GM21529 (cell line): ENCODE data around the gene TRPM1.
"Not testable (repeated sequence)": the region's sequence is repeated elsewhere in the genome, so short reads cannot be mapped to it uniquely, and the experiment has no call there.

Experiments
- ATAC-seq: cut with Tn5 transposase; IDR thresholded peaks from one replicate; pipeline ENCODE4 v1.9.1; 2021; ENCODE audit not compliant: unreplicated experiment

TRPM1 gene

GRCh38 chr15:31127596-31128261 is 26.2 kb upstream of the TRPM1 start:
- ATAC-seq, result no peak

GRCh38 chr15:31125061-31125460 is 23.5 kb upstream of the TRPM1 start:
- ATAC-seq, result no peak

- ATAC-seq, result no peak
Measured at GRCh38 chr15:31116423-31117030, 15.0 kb upstream of the TRPM1 start.

DNA sequence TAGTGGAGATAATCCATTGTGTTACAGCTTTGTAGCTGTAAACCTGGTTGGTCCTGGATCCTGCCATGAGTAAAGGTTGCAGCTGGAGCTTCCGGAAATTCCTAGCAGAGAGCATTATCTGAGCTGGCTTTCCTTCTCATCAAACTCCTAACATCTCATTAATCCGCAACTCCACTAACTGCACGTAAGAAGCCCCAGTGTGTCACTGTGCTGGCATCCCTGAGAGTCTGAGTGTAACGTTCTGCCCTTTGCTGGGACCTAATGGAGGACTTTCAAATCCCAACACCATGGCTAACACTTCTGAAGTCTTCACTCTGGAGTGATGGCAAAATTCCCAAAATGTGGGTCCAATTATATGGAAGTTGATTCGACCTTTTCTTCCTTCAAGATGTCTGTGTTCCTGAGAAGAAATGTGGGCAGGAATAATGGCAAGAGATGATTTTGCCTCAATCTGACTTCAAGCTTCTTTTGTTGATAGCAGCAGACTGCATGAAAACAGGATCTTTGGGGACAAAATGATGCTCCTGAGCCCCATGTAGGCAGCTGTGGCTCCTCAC is 9.6 kb upstream of the TRPM1 start:
- ATAC-seq, result no peak

- no peak for ATAC-seq
Measured at GRCh38 chr15:31108836-31109235, 7.3 kb upstream of the TRPM1 start.

DNA sequence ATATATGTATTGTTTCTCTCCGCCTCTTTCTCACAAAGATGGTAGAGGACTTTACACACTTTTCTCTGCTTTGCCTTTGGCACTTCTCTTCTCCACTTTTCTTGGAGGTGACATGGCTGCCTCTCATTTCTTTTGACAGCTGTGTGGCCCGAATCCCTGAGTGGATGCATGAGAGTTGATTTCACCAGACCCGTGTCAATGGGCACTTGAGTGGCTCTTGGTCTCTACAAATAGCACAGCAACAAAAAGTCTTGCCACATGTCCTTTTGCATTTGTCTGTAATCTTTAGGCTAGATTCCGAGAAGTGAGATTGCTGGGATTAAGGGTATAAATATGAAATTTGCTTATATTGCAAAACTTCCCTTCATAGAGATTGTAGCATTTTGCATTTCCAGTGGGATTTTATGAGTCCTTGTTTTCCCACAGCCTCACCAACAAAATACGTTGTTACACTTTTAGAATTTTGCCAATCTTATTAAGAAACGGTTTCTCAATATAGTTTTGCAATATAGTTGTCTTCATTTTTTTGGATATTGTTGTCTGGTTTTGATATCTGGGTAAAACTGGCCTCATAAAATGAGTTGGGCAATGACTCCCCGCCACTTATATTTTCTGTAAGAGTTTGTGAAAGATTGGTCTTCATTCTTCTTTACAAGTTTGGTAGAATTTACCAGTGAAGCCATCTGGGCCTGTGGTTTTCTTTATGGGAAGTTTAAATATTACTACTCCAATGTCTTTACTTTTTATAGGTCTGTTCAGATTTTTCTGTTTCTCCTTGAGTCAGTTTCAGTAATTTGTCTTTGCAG is 5.2 kb upstream of the TRPM1 start:
- no peak for ATAC-seq

DNA sequence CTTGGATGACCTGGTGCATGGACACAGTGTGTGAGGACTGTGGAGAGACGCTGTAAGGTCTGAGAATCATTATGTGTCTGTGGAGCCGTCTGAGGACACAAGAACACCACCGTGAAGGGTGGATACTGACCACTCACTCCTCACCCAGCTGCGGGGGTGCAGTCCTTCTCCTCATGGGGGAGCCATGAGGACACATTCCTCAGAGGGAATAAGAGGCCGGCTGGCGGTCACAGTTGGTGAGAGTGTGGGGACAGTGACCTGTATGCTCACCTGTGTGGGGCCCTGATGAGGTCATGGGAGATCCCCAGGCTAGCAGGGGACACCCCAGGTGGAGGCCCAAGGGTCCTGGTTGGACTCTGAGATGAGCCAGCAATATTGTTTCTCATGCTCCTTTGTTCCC is 2.5 kb upstream of the TRPM1 start:
- ATAC-seq, result no peak

- no peak for ATAC-seq
Measured at GRCh38 chr15:31102374-31103342, 1.1 kb upstream of the TRPM1 start.

- no peak for ATAC-seq
Measured at GRCh38 chr15:31102039-31102321, 455 bp upstream of the TRPM1 start.

GRCh38 chr15:31100738-31101137 is 787 bp downstream of the TRPM1 start:
- no peak for ATAC-seq

DNA sequence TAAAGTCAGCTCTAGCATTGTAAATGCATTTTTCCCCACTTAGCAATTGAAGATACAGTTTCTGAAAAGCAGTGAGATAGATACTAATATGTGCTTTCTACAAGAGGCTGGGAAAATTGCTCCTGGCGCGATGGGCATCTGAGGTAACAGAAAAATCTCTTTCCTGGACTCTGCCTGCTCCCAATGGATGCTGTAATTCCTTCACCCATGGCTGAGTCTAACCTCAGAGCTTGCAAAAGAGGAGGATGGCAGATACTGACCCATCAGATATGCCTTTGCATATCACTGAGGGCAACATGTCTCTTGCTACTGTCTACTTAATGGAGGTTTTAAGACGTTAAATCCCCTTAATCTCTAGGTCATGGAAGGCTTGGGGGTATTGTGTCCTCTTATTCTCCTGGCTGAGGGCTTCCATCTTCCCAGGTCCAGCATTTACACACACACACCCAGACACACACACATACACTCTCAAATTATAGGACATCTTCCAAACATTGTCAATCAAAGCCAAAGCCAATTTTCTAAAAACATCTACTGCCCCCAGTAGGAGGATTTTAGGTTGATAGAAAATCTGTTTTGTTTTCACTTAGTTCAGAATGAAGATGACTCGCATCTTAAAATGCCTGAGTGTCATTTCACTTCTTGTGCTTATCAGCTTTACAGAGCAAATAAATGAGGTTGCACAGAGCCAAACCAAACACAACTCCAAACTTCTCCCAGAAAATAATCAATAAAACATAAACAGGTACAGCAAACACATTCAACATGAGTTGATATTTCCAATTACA is 2.4 kb downstream of the TRPM1 start:
- ATAC-seq, result no peak

DNA sequence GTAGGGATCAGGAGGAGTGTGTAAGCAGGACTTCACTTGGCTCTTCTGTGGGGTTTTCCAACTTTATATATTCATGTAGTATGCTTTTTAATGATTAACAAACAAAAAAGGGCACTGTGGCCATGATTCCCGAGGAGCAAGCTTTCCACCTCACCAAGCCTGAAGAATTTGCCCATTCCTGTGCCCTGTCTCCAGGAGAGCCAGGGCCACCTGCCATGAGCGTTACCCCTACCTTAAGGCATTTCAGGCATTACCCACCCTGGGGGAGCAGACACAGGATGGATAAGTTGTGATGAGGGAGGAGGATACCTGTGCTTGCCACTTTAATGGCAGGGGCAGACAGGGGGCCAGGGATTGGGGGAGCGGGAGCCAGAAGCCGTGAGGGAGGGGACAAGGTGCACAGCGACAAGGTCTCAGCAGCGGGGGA is 3.0 kb downstream of the TRPM1 start:
- ATAC-seq, result no peak

DNA sequence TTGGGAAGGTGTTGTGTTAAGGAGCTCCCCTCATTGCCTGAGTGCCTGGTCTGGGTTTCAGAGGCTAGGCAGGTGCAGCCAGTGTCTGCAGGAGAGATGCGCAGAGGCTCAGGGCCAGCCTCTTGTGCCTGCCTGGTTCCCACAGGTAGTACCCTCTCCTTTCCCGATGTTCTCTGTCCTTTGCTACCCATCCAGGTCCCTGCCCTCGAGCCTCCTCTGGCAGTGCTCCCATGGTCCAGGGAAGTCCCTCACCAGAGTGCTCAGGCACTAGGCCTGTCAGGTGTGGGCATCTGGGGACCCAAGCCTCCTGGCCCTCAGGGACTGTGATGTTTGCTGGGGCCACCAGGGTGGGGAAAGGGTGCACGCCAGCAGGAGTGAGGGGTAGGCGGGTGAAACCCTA is 5.0 kb downstream of the TRPM1 start:
- no peak for ATAC-seq

DNA sequence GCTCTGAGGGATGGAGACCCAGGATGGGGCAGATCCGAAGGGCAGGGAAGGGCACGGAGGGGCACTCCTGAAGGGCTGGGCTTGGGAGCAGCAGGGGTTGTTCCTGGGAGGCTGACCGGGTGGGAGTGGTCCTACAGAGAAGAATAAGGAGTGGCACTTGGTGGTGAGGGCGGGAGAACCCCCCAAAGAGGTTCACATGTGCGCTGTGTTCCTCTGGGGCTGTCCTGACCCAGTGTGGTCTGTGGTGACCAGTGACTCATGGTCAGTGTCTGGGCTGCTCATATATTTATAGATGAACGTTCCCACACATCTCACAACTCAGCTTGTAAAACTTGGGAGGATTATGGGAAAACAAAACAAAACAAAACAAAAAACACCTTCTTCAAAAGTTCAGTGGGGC is 10.0 kb downstream of the TRPM1 start:
- no peak for ATAC-seq

- no peak for ATAC-seq
Measured at GRCh38 chr15:31090766-31091165, 10.8 kb downstream of the TRPM1 start.

- no peak for ATAC-seq
Measured at GRCh38 chr15:31089368-31090047, 12.0 kb downstream of the TRPM1 start.

DNA sequence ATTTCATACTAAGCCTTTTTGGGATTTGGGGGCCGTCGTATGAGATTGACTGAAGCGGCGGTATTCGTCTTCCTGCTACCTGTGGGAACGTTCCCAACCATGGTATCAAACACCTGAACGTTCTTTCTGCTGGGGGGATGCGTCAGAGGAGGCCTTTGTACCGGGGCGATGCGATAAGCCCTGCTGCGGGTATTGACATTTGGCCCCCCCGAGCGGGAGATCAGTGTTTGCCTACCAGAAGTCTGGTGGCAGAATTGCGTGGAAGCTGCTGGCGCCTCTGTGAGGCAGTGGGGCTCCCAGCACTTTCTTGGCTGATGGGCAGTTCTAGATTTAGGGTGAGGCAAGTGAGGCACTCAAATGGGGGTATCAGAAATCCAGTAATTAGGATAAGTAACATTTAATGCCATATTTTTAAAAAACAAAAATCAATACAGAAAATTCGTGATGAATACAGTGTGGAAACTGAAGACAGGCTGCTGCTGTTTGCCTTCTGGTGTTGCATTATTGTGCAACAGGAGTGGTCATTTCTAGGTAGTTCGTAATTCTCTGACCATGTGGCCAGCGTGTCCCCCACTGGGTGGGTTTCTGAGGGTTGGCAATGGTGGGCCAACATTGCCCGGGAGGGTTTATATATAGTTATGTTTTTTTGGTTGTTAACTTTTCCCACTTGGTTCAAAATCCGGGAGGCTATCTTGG is 12.7 kb downstream of the TRPM1 start:
- ATAC-seq, result no peak

DNA sequence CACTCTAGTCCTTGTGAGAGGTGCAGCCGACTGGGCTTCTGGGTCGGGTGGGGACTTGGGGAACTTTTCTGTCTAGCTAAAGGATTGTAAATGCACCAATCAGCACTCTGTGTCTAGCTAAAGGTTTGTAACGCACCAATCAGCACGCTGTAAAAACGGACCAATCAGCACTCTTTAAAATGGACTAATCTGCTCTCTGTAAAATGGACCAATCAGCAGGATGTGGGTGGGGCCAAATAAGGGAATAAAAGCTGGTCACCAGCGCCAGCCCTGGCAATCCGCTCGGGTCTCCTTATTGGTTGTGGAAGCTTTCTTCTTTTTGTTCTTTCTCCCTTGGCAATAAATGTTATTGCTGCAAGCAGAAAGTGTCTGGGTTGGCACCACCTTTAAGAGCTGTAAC is 13.5 kb downstream of the TRPM1 start:
- not testable (repeated sequence) for ATAC-seq

GRCh38 chr15:31086344-31086743 is 15.2 kb downstream of the TRPM1 start:
- no peak for ATAC-seq
